Activated CD4-positive, alpha-beta T cell treated with anti-CD3 and anti-CD28 coated beads for 48 hours (primary cell): Measurements from ENCODE around the gene IGF1R.

Experiments
- DNase-seq: peaks from one replicate; pipeline ENCODE4 v3.0.0-alpha.2; 2020

Gene IGF1R

DNA sequence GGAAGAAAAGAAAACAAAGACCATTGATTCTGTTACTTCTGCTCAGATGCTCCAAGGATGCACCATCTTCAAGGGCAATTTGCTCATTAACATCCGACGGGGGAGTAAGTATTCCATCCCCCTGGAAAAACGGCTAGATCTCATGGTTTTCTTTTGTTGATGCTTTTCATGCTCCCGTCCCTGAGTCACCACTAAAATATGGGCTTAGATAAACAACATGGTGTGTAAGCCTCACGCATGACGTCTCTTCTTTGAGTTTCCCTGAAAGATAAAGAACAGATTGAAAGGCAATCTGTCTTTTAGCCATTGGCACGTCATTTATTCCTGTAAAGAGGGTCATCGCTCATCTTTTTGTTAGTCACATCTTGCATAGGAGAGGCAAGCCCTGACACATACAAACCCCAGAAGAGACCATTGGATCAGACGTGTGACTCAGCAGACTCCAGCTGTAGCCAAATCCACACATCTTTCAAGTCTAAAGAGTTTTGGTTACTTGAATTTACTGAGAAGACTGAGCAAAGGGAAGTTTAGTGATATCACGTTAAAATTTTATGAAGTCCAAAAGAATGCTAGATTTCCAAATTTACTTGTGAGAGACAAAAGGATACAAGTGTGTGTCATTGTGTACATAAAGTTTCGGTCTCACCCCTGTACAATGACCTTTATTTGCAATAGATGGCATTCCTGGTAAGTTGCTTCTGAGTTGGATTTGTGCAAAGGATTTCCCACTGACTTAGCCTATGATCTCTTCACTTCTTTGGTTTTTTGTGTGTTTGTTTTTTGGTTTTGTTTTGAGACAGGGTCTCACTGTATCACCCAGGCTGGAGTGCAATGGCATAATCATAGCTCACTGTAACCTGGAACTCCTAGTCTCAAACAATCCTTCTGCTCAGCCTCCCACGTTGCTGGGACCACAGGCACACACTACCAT lies 248.7 kb downstream of the IGF1R start:
- DNase-seq: no peak

DNA sequence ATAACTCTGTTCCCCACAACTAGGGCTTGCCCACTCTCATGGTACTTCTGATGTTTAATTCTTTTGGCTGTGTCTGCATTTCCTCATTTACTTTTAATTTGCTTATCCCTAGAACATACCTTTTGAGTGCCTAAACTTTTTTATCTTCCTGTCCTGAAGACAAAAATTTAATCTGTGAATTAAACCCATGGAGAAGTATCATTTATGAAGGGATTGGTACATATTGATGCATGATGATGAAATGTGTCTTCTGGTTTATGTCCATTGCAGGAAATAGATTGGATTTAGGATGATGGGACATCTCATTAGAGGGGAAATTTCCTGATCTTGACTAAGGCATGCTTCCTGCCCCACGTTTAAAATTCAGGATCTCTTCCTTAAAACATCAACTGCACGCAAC lies 249.8 kb downstream of the IGF1R start:
- DNase-seq: no peak

DNA sequence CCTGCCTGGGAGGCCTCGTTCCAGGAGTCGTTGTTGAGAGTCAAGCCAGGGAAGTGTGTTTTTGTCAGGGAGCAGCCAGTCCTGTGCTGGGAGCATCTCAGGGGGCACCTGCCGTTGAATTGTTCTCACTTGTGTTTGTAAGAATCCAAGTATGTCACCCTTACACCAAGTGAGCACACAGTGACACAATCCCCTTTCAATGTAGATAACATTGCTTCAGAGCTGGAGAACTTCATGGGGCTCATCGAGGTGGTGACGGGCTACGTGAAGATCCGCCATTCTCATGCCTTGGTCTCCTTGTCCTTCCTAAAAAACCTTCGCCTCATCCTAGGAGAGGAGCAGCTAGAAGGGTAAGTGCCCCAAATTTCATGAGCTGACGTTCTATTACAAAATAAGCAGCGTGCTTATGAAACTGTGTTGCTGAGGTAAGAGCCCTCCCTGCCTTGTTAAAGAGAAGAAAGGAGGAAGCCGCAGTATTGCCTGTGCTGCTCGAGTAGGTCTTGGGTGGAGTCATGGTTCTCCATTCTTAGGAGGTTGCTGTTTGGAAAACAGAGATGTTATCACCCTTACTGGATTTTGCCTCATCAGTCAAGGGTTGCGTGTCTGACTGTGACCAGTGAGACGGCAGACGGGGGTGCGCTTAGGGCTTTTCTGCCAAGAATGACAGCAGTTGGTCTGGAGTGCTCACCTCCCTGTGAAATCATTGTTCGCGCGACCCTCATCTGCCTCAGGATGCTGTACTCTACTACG lies 251.1 kb downstream of the IGF1R start:
- DNase-seq: no peak

DNA sequence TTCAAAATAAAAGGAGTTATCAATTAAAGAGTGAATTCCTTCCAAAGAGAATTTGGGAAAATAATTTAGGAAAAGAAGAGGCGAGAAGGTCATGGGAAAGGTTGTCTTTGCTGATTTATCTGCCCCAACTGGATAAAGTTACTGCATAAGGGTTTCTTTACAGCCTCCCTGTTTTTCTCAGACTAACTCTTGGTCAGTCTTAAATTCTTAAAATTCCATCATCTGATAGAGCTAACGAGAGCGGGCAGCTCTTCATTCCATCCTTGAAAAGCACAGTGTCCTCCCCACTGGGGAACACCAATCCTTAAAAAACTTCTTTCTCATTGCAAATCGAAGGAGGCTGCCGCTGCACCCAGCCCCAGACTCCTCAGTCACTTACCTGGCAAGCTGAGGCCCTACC lies 252.0 kb downstream of the IGF1R start:
- DNase-seq: no peak

GRCh38 chr15:98901434-98902072 lies 253.2 kb downstream of the IGF1R start:
- no peak for DNase-seq

GRCh38 chr15:98902931-98903330 lies 254.6 kb downstream of the IGF1R start:
- DNase-seq: no peak

- no peak for DNase-seq
Observed at GRCh38 chr15:98903377-98904018, 255.2 kb downstream of the IGF1R start.

DNA sequence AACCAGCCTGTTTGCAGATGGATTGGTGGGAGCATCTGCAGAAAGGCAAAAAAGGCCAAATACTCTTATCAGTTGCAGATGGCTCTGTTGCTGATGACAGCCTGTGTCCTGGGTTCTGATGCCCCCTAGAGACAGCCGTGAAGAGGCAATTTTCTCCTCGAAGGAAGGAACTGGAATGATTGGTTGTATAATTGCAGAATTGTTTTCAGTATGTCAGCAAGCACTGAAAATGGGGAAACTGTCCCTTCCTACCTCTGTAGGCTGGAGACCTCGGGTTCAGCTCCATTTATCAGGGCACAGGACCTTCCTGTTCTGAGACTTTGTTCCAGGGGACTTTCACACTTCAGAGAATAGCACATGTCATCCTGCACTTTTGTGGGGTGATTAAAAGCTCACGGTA lies 256.2 kb downstream of the IGF1R start:
- no peak for DNase-seq

- no peak for DNase-seq
Observed at GRCh38 chr15:98905963-98906711, 257.8 kb downstream of the IGF1R start.

GRCh38 chr15:98906712-98907083 lies 258.4 kb downstream of the IGF1R start:
- no peak for DNase-seq

- no peak for DNase-seq
Observed at GRCh38 chr15:98907927-98908471, 259.7 kb downstream of the IGF1R start.

GRCh38 chr15:98909968-98910885 lies 261.9 kb downstream of the IGF1R start:
- no peak for DNase-seq

- DNase-seq: no peak
Observed at GRCh38 chr15:98914626-98915025, 266.3 kb downstream of the IGF1R start.

- no peak for DNase-seq
Observed at GRCh38 chr15:98916826-98917225, 268.5 kb downstream of the IGF1R start.

GRCh38 chr15:98917417-98917816 lies 269.1 kb downstream of the IGF1R start:
- DNase-seq: no peak

DNA sequence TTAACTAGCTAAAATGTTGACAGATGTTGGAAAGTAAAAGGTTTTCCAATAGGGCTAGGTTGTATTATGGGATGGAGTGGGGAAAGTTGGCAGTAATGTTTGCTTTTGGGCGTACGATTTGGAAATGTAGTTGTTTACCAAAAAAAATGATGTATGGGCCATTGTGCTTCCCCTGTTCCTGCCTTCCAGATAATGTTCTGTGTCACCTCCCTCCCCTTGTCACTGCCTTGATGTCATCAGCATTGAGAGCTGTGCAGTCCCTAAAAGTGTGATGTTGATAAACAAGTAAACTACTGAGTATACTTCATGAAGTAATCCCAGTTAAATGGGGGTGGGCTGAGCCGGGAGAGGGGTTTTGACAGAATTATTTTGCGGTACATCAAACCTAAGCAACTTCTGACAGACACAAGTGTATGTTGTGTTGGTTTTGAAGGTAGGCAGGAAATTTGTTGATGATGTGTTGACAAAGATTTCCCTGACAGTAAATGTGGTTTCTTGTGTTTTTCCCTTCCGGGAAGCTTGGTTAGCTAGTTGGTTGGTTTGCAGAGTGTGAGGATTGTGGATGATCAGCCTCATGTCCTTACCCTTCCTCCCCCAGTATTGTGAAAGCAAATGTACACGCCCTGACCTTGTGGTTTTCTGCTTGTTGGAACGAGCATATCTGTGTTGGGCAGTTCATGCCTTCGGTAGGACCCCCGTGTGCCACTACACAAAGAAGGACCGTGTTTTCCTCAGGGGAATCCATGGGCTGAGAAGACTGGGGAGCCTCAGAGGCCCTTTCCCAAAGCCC lies 271.9 kb downstream of the IGF1R start:
- no peak for DNase-seq

DNA sequence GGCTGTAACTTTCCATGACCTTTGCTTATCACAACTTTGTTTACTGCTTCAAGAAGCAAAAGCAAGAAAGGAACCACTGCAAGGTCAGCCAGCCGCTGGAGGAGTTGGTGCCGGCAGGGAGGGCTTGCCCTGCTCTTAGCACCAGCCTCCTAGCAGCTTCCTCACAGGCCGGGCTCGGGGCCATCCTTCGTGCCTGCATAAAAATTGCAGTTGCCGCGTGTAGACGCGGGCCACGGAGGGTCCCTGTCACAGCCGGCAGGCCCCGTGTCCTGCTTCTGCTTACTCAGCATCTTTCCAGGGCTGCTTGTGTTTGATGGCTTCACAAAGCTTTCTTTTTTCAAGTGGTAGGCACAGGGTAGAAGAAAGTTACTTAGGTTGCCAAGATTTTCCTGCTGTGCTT lies 274.8 kb downstream of the IGF1R start:
- DNase-seq: no peak

- DNase-seq: no peak
Observed at GRCh38 chr15:98923579-98923978, 275.2 kb downstream of the IGF1R start.

DNA sequence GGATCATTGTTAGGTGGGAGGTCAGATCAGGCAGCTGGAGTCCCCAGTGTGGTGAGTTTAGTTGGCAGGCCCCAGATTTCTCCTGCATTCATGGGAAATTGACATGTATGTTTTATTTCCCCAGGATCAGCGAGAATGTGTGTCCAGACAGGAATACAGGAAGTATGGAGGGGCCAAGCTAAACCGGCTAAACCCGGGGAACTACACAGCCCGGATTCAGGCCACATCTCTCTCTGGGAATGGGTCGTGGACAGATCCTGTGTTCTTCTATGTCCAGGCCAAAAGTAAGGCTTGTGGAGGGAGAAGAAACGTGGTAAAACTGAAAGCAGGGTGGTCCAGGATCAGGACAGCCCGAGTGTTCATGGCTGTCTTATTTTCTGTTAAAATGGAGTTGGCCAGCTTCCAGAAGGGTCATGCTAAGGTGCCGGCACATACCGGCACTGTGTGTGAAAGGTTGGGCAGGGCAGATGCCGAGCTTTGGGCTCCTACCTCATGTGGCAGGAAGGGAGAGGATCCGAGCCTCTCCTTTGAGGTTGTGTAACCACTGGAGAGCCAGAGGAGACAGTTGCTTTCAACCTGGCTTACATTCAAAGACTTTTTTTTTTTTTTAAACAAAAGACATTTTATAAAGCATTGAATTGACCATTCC lies 276.2 kb downstream of the IGF1R start:
- no peak for DNase-seq

- DNase-seq: no peak
Observed at GRCh38 chr15:98926236-98926635, 277.9 kb downstream of the IGF1R start.
